ENCODE data around the gene LINC01488.

LINC01488 gene

DNA sequence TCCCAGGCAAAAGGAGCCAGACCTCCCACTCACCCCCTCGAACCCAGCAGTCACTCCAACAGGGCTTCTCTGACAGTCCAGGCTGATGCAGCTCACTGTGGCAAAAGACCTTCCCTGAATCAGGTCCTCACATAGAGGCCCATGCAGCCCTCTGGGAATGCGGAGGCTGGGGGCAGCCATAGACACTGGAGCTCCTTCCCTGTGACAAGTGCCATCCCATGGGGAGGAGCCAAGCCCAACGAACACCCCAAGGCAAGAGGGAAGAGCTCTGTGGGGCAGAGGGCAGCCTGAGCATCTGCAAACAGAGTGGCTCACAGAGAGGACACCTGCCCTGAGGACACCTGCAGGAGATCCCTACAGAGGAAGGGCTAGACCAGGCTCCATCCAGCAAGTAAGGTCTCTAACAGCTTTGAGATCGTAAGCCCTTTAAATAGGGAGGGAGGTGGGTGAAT is at the start of gene LINC01488:
LINC01488 (plus strand) TSS at position 271 of the 452 bp plus-strand sequence.
- no peak for DNase-seq (ENCODE audit: low spot score)

DNA sequence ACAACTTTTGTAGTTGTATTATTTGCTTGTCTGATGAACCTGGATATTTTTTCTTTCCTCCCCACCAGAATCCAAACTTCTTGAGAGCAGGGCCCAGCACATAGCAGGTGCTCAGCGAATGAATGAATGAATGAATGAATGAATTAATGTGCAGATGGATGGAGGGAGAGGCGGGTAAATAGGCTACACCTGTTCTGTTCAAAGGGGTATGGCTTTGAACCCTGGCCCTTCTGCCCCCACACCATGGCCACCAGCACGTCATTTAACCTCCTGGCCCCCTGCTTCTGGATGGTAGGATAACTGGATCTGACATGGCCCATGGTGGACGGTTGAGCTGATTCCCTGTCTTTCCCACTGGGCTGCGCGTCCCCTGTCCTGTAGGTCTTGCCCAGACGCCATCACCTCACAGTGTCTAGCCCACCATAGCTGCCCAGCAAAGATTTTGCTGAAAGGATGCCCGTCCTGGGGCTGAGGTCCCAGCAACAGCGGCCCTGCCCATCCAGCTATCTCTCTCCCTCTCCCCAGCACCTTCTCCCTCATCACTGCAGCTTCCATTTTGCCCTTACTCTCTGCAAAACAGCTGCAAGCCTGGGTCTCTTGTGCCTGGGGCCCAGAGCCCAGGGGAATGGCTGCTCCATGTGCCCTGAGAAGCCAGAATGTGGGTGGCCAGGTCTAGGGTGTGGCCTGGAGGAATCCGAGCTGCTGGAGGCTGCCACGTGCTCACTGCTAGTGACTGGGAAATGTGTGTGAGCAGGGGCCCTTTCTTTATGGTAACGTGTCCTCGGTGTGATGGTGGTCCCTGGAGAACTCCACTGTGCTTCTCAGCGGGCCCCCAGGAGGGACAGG is 49.3 kb upstream of the LINC01488 start:
- DNase-seq (ENCODE audit: low spot score) = no peak

DNA sequence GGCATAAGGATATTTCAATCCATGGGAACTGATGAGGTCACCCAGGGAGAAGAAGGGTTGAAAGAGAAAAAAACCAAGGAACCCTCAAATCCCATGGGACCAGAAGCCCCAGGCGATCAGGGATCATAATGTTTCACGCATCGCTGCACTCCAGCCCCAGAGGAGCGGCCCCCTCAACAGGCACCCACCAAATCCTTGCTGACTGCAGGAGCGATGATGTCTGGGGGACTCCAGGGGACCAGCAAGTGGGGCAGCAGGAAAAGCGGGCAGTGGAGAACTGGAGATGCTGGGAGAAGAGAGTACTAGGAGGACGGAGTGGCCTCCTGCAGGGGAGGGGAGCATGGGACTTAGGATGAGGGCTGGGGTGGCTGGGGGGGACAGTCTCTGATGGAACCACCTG is 47.7 kb upstream of the LINC01488 start:
- no peak for DNase-seq (ENCODE audit: low spot score)

GRCh38 chr11:69434471-69434931 is 47.0 kb upstream of the LINC01488 start:
- no peak for DNase-seq (ENCODE audit: low spot score)

DNA sequence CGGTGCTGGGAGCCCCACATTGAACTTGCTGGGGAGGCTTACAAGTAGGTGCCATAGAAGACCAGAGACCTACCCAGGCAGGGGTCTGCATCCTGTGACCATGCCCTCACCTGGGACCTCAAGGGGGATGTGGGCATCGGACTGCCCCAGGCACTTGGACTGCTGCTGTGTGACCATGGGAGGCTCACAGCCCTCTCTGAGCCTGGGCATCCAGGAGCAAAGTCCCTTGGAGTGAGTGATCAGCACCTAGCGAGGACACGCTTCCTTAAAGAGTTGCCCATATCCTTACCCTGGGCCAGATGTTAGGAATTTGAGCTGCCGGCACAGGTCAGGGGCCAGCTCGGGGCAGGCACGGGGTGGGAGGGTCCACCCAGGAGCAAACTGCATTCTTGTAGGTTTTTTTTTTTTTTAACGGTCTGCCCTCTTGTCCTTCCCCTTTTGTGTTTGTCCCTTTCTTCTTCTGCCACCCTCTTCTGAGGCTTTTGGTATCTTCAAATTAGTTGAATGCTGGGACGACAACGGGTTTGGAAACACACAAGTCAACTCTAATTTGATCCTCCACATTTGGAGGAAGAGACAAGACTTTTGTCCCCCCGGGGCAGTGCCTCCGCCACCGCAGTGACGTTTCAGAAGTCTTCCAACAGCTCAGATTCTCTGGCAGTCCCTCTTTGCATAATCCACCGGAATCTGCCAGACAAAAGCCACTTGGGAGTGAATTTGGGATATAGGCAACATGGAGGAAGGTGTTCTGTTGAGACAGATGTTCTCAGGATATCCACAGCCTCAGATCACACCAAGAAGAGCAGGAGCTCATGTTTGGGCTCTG is 46.1 kb upstream of the LINC01488 start:
- DNase-seq (ENCODE audit: low spot score) = no peak

- no peak for DNase-seq (ENCODE audit: low spot score)
These were observed 45.2 kb upstream of the LINC01488 start for GRCh38 chr11:69436041-69436982.

DNA sequence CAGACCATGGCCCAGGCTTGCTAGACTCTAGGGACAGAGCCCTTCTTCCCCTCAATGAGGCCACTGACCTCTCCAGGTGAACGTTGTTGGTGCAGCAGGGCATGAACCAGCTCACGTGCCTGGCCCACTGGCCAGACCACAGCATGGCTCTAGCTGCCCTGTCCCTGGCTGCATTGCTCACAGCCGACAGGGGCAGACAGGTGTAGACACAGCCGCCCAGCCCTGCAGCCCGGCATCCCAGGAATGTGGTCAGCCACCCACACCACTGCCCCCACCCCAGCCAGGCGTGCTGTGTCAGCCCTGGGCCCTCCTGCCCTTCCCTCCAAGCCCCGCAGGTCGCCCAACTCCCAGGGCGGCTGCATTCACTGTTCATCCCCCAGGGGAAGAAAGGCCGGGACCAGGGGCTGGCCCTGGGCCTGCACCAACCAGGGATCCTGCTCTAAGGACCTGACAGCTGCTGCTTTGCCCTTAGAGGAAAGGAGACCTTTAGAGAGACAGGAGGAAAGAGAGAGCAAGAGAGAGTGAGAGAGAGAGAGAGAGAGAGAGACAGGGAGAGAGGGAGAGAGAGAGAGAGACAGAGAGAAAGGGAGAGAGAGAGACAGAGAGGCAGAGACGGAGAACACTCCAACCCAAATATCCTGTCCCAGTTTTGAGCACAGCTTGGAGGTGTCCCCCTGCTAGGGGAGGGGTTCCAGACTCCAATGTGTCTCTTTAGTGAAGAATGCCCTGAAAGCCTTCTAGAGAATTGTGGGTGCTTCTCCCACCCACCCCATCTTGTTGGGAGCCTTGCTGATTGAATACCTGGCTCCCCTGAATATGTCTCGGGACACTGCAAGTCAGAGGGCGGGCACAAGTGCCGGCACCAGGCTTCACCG is 44.2 kb upstream of the LINC01488 start:
- no peak for DNase-seq (ENCODE audit: low spot score)

DNA sequence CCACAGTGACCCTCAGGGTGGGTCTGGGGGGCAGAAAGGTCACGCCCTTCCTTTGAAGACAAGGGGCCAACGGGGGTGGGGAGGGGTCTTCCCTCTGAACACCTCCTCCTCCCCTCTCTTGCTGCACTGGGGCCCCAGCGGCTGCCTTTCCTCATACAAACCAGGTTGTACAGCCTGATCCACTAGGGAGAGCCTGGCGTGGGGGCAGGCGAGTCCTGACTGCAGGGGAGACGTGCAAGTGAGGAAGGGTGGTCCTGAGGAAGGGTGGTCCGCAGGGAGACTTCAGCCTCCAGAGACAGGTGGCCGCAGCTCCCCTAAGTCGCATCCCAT is 43.6 kb upstream of the LINC01488 start:
- DNase-seq (ENCODE audit: low spot score) = no peak

GRCh38 chr11:69438286-69438920 is 43.1 kb upstream of the LINC01488 start:
- no peak for DNase-seq (ENCODE audit: low spot score)

DNA sequence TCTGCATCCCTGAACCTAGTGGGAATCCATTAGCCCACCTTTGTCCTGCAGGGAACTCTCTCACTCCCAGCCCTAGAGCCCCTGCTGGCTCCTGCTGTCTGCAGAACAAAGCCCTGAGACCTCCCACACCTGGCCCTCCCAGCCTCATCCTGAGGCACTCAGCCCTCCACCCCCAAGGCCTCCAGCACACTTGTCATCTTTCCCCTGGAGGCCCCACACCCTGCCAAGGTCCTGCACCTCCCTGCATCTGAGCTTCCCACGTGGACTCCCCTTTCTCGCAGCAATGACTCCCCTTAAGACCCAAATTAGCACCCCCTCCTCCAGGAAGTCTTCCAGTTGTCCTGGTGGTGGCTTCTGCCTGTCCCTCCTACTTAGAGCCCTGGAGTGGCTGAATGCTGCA is 42.3 kb upstream of the LINC01488 start:
- DNase-seq (ENCODE audit: low spot score) = no peak

GRCh38 chr11:69439651-69440464 is 41.6 kb upstream of the LINC01488 start:
- no peak for DNase-seq (ENCODE audit: low spot score)

GRCh38 chr11:69440876-69441275 is 40.6 kb upstream of the LINC01488 start:
- DNase-seq (ENCODE audit: low spot score) = no peak

- DNase-seq (ENCODE audit: low spot score) = peak; percentile 43
These were observed 39.3 kb upstream of the LINC01488 start for GRCh38 chr11:69442012-69442806.

GRCh38 chr11:69442807-69443137 is 38.7 kb upstream of the LINC01488 start:
- DNase-seq (ENCODE audit: low spot score) = peak; percentile 71

GRCh38 chr11:69443138-69443967 is 38.1 kb upstream of the LINC01488 start:
- DNase-seq (ENCODE audit: low spot score) = peak; percentile 99

GRCh38 chr11:69443968-69444364 is 37.5 kb upstream of the LINC01488 start:
- peak; percentile 49 for DNase-seq (ENCODE audit: low spot score)

GRCh38 chr11:69444381-69445130 is 36.9 kb upstream of the LINC01488 start:
- DNase-seq (ENCODE audit: low spot score) = peak; percentile 89
